Central memory CD8-positive, alpha-beta T cell (primary cell): ENCODE measurements around the gene CCDC81.
"Not testable (repeated sequence)": the region's sequence is repeated elsewhere in the genome, so short reads cannot be mapped to it uniquely, and the experiment has no call there.

Source experiments
- ATAC-seq: fragments of 150-1000 bp; cut with Tn5 transposase; replicated peaks from 2 replicates; pipeline ENCODE4 v1.10.0; 2022; ENCODE audit warnings: mild to moderate bottlenecking, moderate FRiP score, moderate number of reproducible peaks; ENCODE audit not compliant: poor library complexity, severe bottlenecking; ENCODE audit errors: extremely low read depth
- DNase-seq, 2 donors: peaks; one replicate each; pipeline ENCODE4 v3.0.0; 2021; ENCODE audit warnings: low spot score in 2 of 2
- H3K27ac Mint-ChIP-seq: one replicate; pipeline ENCODE4 v1.8.0; 2022; ENCODE audit warnings: low read depth, mild to moderate bottlenecking, moderate library complexity, mixed read lengths
- H3K27me3 Mint-ChIP-seq: one replicate; pipeline ENCODE4 v1.8.0; 2022; ENCODE audit warnings: mixed read lengths
- H3K36me3 Mint-ChIP-seq: one replicate; pipeline ENCODE4 v1.8.0; 2022; ENCODE audit warnings: mild to moderate bottlenecking, moderate library complexity, mixed read lengths; ENCODE audit not compliant: insufficient read depth
- H3K4me1 Mint-ChIP-seq: one replicate; pipeline ENCODE4 v1.8.0; 2022; ENCODE audit warnings: mixed read lengths
- H3K4me3 Mint-ChIP-seq: one replicate; pipeline ENCODE4 v1.8.0; 2022; ENCODE audit warnings: mild to moderate bottlenecking, moderate library complexity, mixed read lengths
- H3K9me3 Mint-ChIP-seq: one replicate; pipeline ENCODE4 v1.8.0; 2022; ENCODE audit warnings: mixed read lengths

CCDC81 gene

GRCh38 chr11:86374586-86374985 lies at the start of gene CCDC81:
Gene CCDC81 (plus strand): TSS chr11:86374887. CDS start chr11:86375164, 277 bp downstream.
- Mint-ChIP-seq H3K27me3 (peaks cover 16% of the 10 kb centered on the region), H3K4me1 (no peaks in the 10 kb centered on the region), H3K36me3 (no peaks in the 10 kb centered on the region), H3K27ac (no peak within 1 kb of the TSS), H3K4me3 (no peak within 1 kb of the TSS), H3K9me3 (no peaks in the 10 kb centered on the region)
- DNase-seq (no peak), ATAC-seq (no peak)

GRCh38 chr11:86335131-86335767 lies 39.4 kb upstream of the CCDC81 start:
- no peak overlapping the region for H3K4me3 Mint-ChIP-seq
- no peaks in the 10 kb centered on the region for H3K4me1 Mint-ChIP-seq
- DNase-seq: no peak
- H3K27me3 Mint-ChIP-seq: no peaks in the 10 kb centered on the region
- no peak overlapping the region for H3K27ac Mint-ChIP-seq
- no peak for ATAC-seq
- H3K9me3 Mint-ChIP-seq: no peaks in the 10 kb centered on the region
- H3K36me3 Mint-ChIP-seq: peaks cover 12% of the 10 kb centered on the region

DNA sequence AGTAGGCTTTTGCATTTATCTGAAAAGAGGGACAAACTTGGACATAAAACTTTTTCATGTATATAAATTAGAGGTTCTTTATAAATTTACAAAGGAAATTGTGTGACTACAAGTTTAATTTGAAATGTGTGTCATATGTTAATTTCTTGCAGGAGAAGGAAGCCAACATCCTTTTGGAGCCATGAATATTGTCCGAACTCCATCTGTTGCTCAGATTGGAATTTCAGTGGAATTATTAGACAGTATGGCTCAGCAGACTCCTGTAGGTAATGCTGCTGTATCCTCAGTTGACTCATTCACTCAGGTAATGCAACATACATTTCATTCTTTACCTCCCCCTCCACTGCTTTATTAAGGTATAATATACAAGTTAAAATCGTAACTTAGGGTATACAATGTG lies 37.5 kb upstream of the CCDC81 start:
- H3K36me3 Mint-ChIP-seq: peaks cover 14% of the 10 kb centered on the region
- no peaks in the 10 kb centered on the region for H3K27me3 Mint-ChIP-seq
- no peak overlapping the region for H3K27ac Mint-ChIP-seq
- DNase-seq (no peak), ATAC-seq (no peak)
- H3K9me3 Mint-ChIP-seq: no peaks in the 10 kb centered on the region
- peaks cover 9% of the 10 kb centered on the region for H3K4me1 Mint-ChIP-seq
- no peak overlapping the region for H3K4me3 Mint-ChIP-seq

DNA sequence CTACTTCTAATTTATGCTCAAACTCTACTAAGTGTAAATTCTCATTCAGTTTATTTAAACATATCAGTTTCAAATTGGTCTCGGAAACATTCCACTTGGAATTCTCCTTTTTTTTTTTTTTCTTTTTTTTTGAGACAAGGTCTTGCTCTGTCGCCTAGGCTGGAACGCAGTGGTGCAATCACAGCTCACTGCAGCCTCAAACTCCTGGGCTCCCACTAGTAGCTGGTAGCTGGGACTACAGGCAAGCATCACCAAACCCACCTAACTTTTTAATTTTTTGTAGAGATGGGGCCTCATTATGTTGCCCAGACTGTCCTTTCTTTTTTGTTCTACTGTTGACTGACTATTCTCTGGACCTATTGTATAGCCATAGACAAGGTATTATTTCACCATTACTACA lies 33.3 kb upstream of the CCDC81 start:
- DNase-seq (no peak), ATAC-seq (no peak)
- Mint-ChIP-seq H3K4me3 (no peak overlapping the region), H3K27me3 (no peaks in the 10 kb centered on the region), H3K9me3 (no peaks in the 10 kb centered on the region), H3K27ac (peak overlapping the region; percentile 70), H3K4me1 (peaks cover 12% of the 10 kb centered on the region), H3K36me3 (peaks cover 15% of the 10 kb centered on the region)

DNA sequence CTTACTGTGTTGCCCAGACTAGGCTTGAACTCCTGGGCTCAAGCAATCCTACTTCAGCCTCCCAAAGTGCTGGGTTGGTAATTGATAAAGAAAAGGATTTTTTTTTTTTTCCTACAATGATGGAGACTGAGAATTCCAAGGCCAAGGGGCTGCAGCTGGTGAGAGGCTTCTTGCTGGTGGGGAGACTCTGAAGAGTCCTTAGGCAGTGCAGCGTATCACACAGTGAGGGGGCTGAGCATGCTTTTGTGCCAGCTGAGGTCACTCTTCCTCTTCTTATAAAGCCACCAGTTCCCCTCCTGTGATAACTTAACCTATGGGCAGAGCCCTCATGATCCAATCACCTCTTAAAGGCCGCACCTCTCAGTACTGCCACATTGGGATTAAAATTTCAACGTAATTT lies 28.2 kb upstream of the CCDC81 start:
- Mint-ChIP-seq H3K27me3 (no peaks in the 10 kb centered on the region), H3K36me3 (peaks cover 11% of the 10 kb centered on the region), H3K4me1 (peaks cover 6% of the 10 kb centered on the region), H3K4me3 (no peak overlapping the region), H3K9me3 (no peaks in the 10 kb centered on the region), H3K27ac (no peak overlapping the region)
- DNase-seq: no peak
- no peak for ATAC-seq

- no peak for ATAC-seq
- Mint-ChIP-seq H3K4me1 (no peaks in the 10 kb centered on the region), H3K36me3 (no peaks in the 10 kb centered on the region), H3K9me3 (no peaks in the 10 kb centered on the region), H3K4me3 (no peak overlapping the region), H3K27ac (no peak overlapping the region), H3K27me3 (no peaks in the 10 kb centered on the region)
- DNase-seq: no peak
Observed at GRCh38 chr11:86355256-86355655, 19.4 kb upstream of the CCDC81 start.

DNA sequence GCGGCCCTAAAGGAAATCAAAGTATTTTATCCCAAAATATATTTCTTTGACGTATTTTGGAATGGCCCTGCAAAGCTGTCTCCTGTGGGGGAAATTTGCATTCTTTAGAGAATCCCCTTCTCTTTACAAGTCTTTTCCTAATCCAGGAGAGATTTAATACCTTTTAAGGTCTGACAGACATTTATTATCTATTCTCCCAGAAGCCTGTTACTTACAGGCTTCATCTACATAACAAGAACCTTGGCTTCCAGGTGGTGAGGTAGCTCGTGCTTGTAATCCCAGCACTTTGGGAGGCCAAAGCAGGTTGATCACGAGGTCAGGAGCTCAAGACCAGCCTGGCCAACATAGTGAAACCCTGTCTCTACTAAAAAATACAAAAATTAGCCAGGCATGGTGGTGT lies 17.3 kb upstream of the CCDC81 start:
- not testable (repeated sequence) for ATAC-seq, H3K4me3 Mint-ChIP-seq, H3K27ac Mint-ChIP-seq, H3K4me1 Mint-ChIP-seq, H3K9me3 Mint-ChIP-seq, H3K36me3 Mint-ChIP-seq, H3K27me3 Mint-ChIP-seq, DNase-seq

- ATAC-seq (no peak), DNase-seq (no peak)
- no peaks in the 10 kb centered on the region for H3K27me3 Mint-ChIP-seq
- H3K9me3 Mint-ChIP-seq: no peaks in the 10 kb centered on the region
- no peak overlapping the region for H3K27ac Mint-ChIP-seq
- H3K4me3 Mint-ChIP-seq: no peak overlapping the region
- H3K36me3 Mint-ChIP-seq: no peaks in the 10 kb centered on the region
- H3K4me1 Mint-ChIP-seq: no peaks in the 10 kb centered on the region
Observed at GRCh38 chr11:86358720-86359119, 16.0 kb upstream of the CCDC81 start.

DNA sequence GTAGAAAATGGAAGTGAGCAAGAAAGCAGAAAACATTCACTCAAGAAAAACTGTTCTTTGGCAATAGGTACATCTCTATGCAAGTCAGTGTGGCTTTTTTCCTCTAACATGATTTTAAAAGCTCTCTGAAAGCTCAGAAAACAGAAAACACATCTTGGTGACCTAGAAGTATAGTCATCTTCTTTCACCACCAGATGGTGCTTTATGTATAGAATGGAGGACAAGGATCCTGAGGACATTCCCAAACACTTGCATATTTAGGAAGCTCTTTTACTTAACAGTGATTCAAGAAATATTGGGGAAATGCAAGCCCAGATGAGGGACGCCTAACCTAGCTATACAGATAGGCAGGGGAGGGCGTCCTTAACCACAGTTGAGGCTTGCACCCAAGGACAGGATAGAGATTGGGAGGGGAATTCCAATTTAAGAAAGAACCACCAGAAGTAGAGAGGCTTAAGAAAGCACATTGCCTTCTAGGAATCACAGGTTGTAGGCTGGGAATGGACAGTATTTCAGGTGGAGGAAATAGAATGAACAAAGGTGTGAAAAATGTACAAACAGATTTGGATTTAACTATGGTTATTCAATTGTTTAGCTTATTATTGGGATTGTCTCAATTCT lies 13.8 kb upstream of the CCDC81 start:
- Mint-ChIP-seq H3K9me3 (no peaks in the 10 kb centered on the region), H3K36me3 (no peaks in the 10 kb centered on the region), H3K27me3 (no peaks in the 10 kb centered on the region), H3K4me3 (no peak overlapping the region), H3K4me1 (no peaks in the 10 kb centered on the region), H3K27ac (no peak overlapping the region)
- DNase-seq (no peak), ATAC-seq (no peak)

- peak overlapping the region; percentile 67 for H3K27ac Mint-ChIP-seq
- no peak overlapping the region for H3K4me3 Mint-ChIP-seq
Observed at GRCh38 chr11:86363424-86363823, 11.3 kb upstream of the CCDC81 start.

DNA sequence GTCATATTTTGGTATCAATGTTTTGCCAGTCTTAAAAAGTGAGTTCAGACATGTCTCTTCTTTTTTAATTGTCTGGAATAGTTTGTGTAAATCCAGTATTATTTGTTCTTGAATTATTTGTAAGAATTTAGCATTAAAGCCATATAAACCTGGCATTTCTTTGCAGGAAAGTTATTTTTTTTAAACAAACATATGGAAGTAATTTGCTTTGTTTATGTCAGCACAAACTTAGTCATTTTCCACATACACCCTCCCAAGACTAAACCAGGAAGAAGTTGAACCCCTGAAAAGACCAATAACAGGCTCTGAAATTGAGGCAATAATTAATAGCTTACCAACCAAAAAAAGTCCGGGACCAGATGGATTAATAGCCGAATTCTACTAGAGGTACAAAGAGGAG lies 9.1 kb upstream of the CCDC81 start:
- Mint-ChIP-seq H3K4me1 (no peaks in the 10 kb centered on the region), H3K36me3 (no peaks in the 10 kb centered on the region), H3K27ac (no peak overlapping the region), H3K4me3 (no peak overlapping the region), H3K9me3 (no peaks in the 10 kb centered on the region), H3K27me3 (no peaks in the 10 kb centered on the region)
- no peak for ATAC-seq
- DNase-seq: no peak

More at GRCh38 chr11:86363424-86363823, 11.3 kb upstream of the CCDC81 start:
- Mint-ChIP-seq H3K4me1 (no peaks in the 10 kb centered on the region), H3K36me3 (no peaks in the 10 kb centered on the region), H3K27me3 (no peaks in the 10 kb centered on the region), H3K9me3 (no peaks in the 10 kb centered on the region)
- DNase-seq: no peak
- no peak for ATAC-seq

- H3K9me3 Mint-ChIP-seq: no peaks in the 10 kb centered on the region
- peaks cover 10% of the 10 kb centered on the region for H3K27me3 Mint-ChIP-seq
- no peak overlapping the region for H3K4me3 Mint-ChIP-seq
- H3K4me1 Mint-ChIP-seq: no peaks in the 10 kb centered on the region
- H3K27ac Mint-ChIP-seq: no peak overlapping the region
- no peak for ATAC-seq
- DNase-seq: no peak
- H3K36me3 Mint-ChIP-seq: no peaks in the 10 kb centered on the region
Observed at GRCh38 chr11:86369668-86370067, 5.0 kb upstream of the CCDC81 start.

DNA sequence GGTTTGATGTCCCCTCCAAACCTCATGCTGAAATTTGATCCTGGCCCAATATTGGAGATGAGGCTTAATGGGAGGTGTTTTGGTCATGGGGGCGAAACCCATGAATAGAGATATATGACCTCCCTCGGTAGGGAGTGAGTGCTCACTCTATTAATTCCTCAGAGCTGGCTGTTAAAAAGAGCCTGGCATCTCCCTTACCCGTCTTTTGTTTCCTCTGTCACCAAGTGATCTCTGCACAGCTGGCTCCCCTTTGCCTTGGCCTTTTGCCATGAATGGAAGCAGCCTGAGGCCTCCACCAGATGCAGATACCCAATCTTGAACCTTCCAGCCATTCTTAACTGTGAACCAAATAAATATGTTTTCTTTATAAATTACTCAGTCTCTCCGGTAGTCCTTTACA lies 4.5 kb upstream of the CCDC81 start:
- ATAC-seq (no peak), DNase-seq (no peak)
- H3K9me3 Mint-ChIP-seq: no peaks in the 10 kb centered on the region
- no peak overlapping the region for H3K27ac Mint-ChIP-seq
- H3K4me3 Mint-ChIP-seq: no peak overlapping the region
- no peaks in the 10 kb centered on the region for H3K4me1 Mint-ChIP-seq
- H3K27me3 Mint-ChIP-seq: peaks cover 15% of the 10 kb centered on the region
- H3K36me3 Mint-ChIP-seq: no peaks in the 10 kb centered on the region
